ENCODE measurements around the gene TSLP. TPM values are rescaled to one million over a fixed set of nuclear protein-coding genes. Genes with fewer than 3 reads are reported as not detected.

Gene TSLP
- polyA plus RNA-seq, 2 of the 4 experiments (the other 2 are of a cell fraction) = not detected

- Histone ChIP-seq H3K4me1 (no peaks in the 10 kb centered on the region), H3K4me2 (no peak overlapping the region), H3K27ac (no peak overlapping the region), H3K9me3 (no peaks in the 10 kb centered on the region), H3K4me3 (no peak overlapping the region)
- FAIRE-seq (no peak), ATAC-seq (no peak), DNase-seq (ENCODE audit: low read depth in 1 of 2, low spot score in 1 of 2) (no peak)
- ChIA-PET CTCF (no interaction called here), POLR2A (no interaction called here)
- no peak for TF ChIP-seq HDAC2 (IDR thresholded peaks at IDR 0.05)
- no peak for TF ChIP-seq GATA3 (IDR thresholded peaks at IDR 0.05; ENCODE audit: borderline replicate concordance)
- no peak for TF ChIP-seq JUNB (IDR thresholded peaks at IDR 0.05)
- no peak for TF ChIP-seq PBX3 (IDR thresholded peaks at IDR 0.05)
- no peak for TF ChIP-seq CHD2 (IDR thresholded peaks at IDR 0.05; ENCODE audit: low read length, partially characterized antibody)
- no peak for TF ChIP-seq EP300 (IDR thresholded peaks at IDR 0.05)
- no peak for TF ChIP-seq KDM1A (IDR thresholded peaks at IDR 0.05; ENCODE audit: low read depth)
- no peak for TF ChIP-seq FOSL2 (IDR thresholded peaks at IDR 0.05)
- TF ChIP-seq FOSL2 (CRISPR knock-in tag; IDR thresholded peaks at IDR 0.05) = no peak
- TF ChIP-seq ESRRA (IDR thresholded peaks at IDR 0.05; ENCODE audit: borderline replicate concordance, low read length) = no peak
- TF ChIP-seq CTCF (IDR thresholded peaks at IDR 0.05) = no peak
- TF ChIP-seq MAFK (IDR thresholded peaks at IDR 0.05; ENCODE audit: partially characterized antibody) = no peak
- no peak for TF ChIP-seq RAD21 (conservative IDR thresholded peaks at IDR 0.05 in 1 of 2, IDR thresholded peaks at IDR 0.05 in 1 of 2)
- no peak for TF ChIP-seq NPAS2 (CRISPR knock-in tag; IDR thresholded peaks at IDR 0.05; ENCODE audit: borderline replicate concordance)
- no peak for TF ChIP-seq HES2 (IDR thresholded peaks at IDR 0.05)
- TF ChIP-seq BCL3 (IDR thresholded peaks at IDR 0.05) = no peak
- no peak for TF ChIP-seq ZNF302 (CRISPR knock-in tag; IDR thresholded peaks at IDR 0.05)
- TF ChIP-seq FOSB (CRISPR knock-in tag; IDR thresholded peaks at IDR 0.05) = no peak
- TF ChIP-seq KDM5A (IDR thresholded peaks at IDR 0.05) = no peak
- no peak for TF ChIP-seq NR3C1 (IDR thresholded peaks at IDR 0.05)
- 85% methylated on average over 3 of the region's 3 CpGs for WGBS (ENCODE audit: missing lambda C conversion rate)
Measured at GRCh38 chr5:111126896-111127295, 55.4 kb downstream of the TSLP start.

Other genes with a start within 250 kb of the TSLP start
- 31.5 and 38.1 TPM in 2 replicates for gene WDR36, start 20.6 kb downstream of the TSLP start, polyA plus RNA-seq (2011; rRNA removed)
- gene WDR36, start 20.6 kb downstream of the TSLP start, polyA plus RNA-seq (2017; fragmentation: RNase III; extraction: RNeasy Plus Mini Kit Qiagen cat#74134 plus additional on column Dnase treatment) = 15.3 to 17.5 TPM (median 15.3 TPM) in 3 replicates
- gene CAMK4, start 152.7 kb downstream of the TSLP start, polyA plus RNA-seq (2011; rRNA removed) = 0.01 TPM in 1 of 2 replicates, not detected in the other
- gene CAMK4, start 152.7 kb downstream of the TSLP start, polyA plus RNA-seq (2017; fragmentation: RNase III; extraction: RNeasy Plus Mini Kit Qiagen cat#74134 plus additional on column Dnase treatment) = 0.18 TPM in 1 of 3 replicates, not detected in the others

Measured in A549 (cell line).